Measurements from ENCODE around the gene RARA.

The RARA gene

GRCh38 chr17:40315678-40316570 lies 6.9 kb downstream of the RARA start:
- DNase-seq (ENCODE audit: low read depth, low spot score), result no peak

- no peak for DNase-seq (ENCODE audit: low read depth, low spot score)
Measured at GRCh38 chr17:40316571-40317344, 7.8 kb downstream of the RARA start.

GRCh38 chr17:40317345-40317873 lies 8.4 kb downstream of the RARA start:
- DNase-seq (ENCODE audit: low read depth, low spot score), result no peak

- DNase-seq (ENCODE audit: low read depth, low spot score), result peak; percentile 87
Measured at GRCh38 chr17:40317880-40318829, 9.2 kb downstream of the RARA start.

- no peak for DNase-seq (ENCODE audit: low read depth, low spot score)
Measured at GRCh38 chr17:40318830-40319391, 9.9 kb downstream of the RARA start.

- no peak for DNase-seq (ENCODE audit: low read depth, low spot score)
Measured at GRCh38 chr17:40319651-40320540, 10.9 kb downstream of the RARA start.

GRCh38 chr17:40320756-40321523 lies 12.0 kb downstream of the RARA start:
- DNase-seq (ENCODE audit: low read depth, low spot score), result no peak

GRCh38 chr17:40321524-40321929 lies 12.5 kb downstream of the RARA start:
- DNase-seq (ENCODE audit: low read depth, low spot score), result no peak

- no peak for DNase-seq (ENCODE audit: low read depth, low spot score)
Measured at GRCh38 chr17:40321961-40322357, 13.0 kb downstream of the RARA start.

- peak; percentile 70 for DNase-seq (ENCODE audit: low read depth, low spot score)
Measured at GRCh38 chr17:40322358-40323315, 13.7 kb downstream of the RARA start.

- DNase-seq (ENCODE audit: low read depth, low spot score), result peak; percentile 52
Measured at GRCh38 chr17:40323391-40324381, 14.7 kb downstream of the RARA start.

GRCh38 chr17:40325156-40326013 lies 16.4 kb downstream of the RARA start:
- DNase-seq (ENCODE audit: low read depth, low spot score), result no peak

- DNase-seq (ENCODE audit: low read depth, low spot score), result no peak
Measured at GRCh38 chr17:40326014-40326831, 17.2 kb downstream of the RARA start.

- no peak for DNase-seq (ENCODE audit: low read depth, low spot score)
Measured at GRCh38 chr17:40326832-40327199, 17.8 kb downstream of the RARA start.

GRCh38 chr17:40327244-40327729 lies 18.3 kb downstream of the RARA start:
- DNase-seq (ENCODE audit: low read depth, low spot score), result no peak

Measured in activated naive CD8-positive, alpha-beta T cell treated with anti-CD3 and anti-CD28 coated beads, Interleukin-2, amount 50 U/mL, for 16 hours (primary cell).